Measurements from ENCODE around the gene GLP2R.

The GLP2R gene

GRCh38 chr17:9813166-9813565 is 12.6 kb upstream of the GLP2R start:
- DNase-seq (ENCODE audit: low read depth in 2 of 2) = no peak

GRCh38 chr17:9814337-9814945 is 11.3 kb upstream of the GLP2R start:
- DNase-seq (ENCODE audit: low read depth in 2 of 2) = no peak

- no peak for DNase-seq (ENCODE audit: low read depth in 2 of 2)
Measured at GRCh38 chr17:9816472-9816871, 9.3 kb upstream of the GLP2R start.

- DNase-seq (ENCODE audit: low read depth in 2 of 2) = no peak
Measured at GRCh38 chr17:9817086-9817485, 8.6 kb upstream of the GLP2R start.

- DNase-seq (ENCODE audit: low read depth in 2 of 2) = no peak
Measured at GRCh38 chr17:9818760-9819159, 7.0 kb upstream of the GLP2R start.

GRCh38 chr17:9820448-9820847 is 5.3 kb upstream of the GLP2R start:
- no peak for DNase-seq (ENCODE audit: low read depth in 2 of 2)

- no peak for DNase-seq (ENCODE audit: low read depth in 2 of 2)
Measured at GRCh38 chr17:9821921-9822320, 3.8 kb upstream of the GLP2R start, which contains the start of gene GSG1L2. Gene GSG1L2 (minus strand): TSS chr17:9822079. CDS start chr17:9822071, 8 bp downstream.

- DNase-seq (ENCODE audit: low read depth in 2 of 2) = no peak
Measured at GRCh38 chr17:9824094-9824493, 1.6 kb upstream of the GLP2R start.

GRCh38 chr17:9824797-9825338 is 856 bp upstream of the GLP2R start:
- no peak for DNase-seq (ENCODE audit: low read depth in 2 of 2)

GRCh38 chr17:9828296-9829295 is 2.9 kb downstream of the GLP2R start:
- no peak for DNase-seq (ENCODE audit: low read depth in 2 of 2)

GRCh38 chr17:9829343-9829742 is 3.6 kb downstream of the GLP2R start:
- DNase-seq (ENCODE audit: low read depth in 2 of 2) = no peak

- no peak for DNase-seq (ENCODE audit: low read depth in 2 of 2)
Measured at GRCh38 chr17:9830711-9831110, 5.0 kb downstream of the GLP2R start.

GRCh38 chr17:9833922-9834321 is 8.2 kb downstream of the GLP2R start:
- no peak for DNase-seq (ENCODE audit: low read depth in 2 of 2)

GRCh38 chr17:9837551-9838471 is 12.1 kb downstream of the GLP2R start:
- DNase-seq (ENCODE audit: low read depth in 2 of 2) = no peak

- no peak for DNase-seq (ENCODE audit: low read depth in 2 of 2)
Measured at GRCh38 chr17:9839433-9839832, 13.7 kb downstream of the GLP2R start.

GRCh38 chr17:9842057-9842758 is 16.5 kb downstream of the GLP2R start:
- DNase-seq (ENCODE audit: low read depth in 2 of 2) = no peak

GRCh38 chr17:9843152-9844010 is 17.7 kb downstream of the GLP2R start:
- DNase-seq (ENCODE audit: low read depth in 2 of 2) = no peak

GRCh38 chr17:9844153-9844552 is 18.4 kb downstream of the GLP2R start:
- no peak for DNase-seq (ENCODE audit: low read depth in 2 of 2)

GRCh38 chr17:9845306-9845705 is 19.6 kb downstream of the GLP2R start:
- no peak for DNase-seq (ENCODE audit: low read depth in 2 of 2)

- no peak for DNase-seq (ENCODE audit: low read depth in 2 of 2)
Measured at GRCh38 chr17:9850151-9850550, 24.4 kb downstream of the GLP2R start.

Data from stimulated activated CD8-positive, alpha-beta memory T cell treated with anti-CD3 and anti-CD28 coated beads, Interleukin-7, amount 100 ng/mL, for 1 hour (primary cell).